Liver (tissue), 9 donors: ENCODE data around the gene ERN2. TPM values are rescaled to one million over a fixed set of nuclear protein-coding genes. Genes with fewer than 3 reads are reported as not detected.

Source experiments
- DNase-seq: peaks from one replicate; pipeline ENCODE4 v3.0.0-alpha.2; 2017; ENCODE audit warnings: low spot score
- H3K27ac ChIP-seq, 2 donors: one replicate each; pipeline ENCODE4 v1.7.0; 2013; ENCODE audit warnings: inconsistent platforms in 2 of 2, low read length in 2 of 2, control low read depth in 1 of 2, low read depth in 1 of 2, mild to moderate bottlenecking in 1 of 2
- H3K27me3 ChIP-seq, 4 donors: one replicate each; pipeline versions ENCODE4 v1.6.1 to v1.7.0; 2013; ENCODE audit warnings: low read length in 3 of 4, inconsistent platforms in 1 of 4, mild to moderate bottlenecking in 1 of 4, moderate library complexity in 1 of 4; ENCODE audit not compliant: control insufficient read depth in 4 of 4, insufficient read depth in 4 of 4
- H3K36me3 ChIP-seq, 4 donors: one replicate each; pipeline versions ENCODE4 v1.6.1 to v1.7.0; 2013; ENCODE audit warnings: low read length in 3 of 4, mild to moderate bottlenecking in 3 of 4, low read depth in 1 of 4, moderate library complexity in 1 of 4; ENCODE audit not compliant: control insufficient read depth in 4 of 4, insufficient read depth in 3 of 4
- H3K4me1 ChIP-seq, 4 donors: one replicate each; pipeline versions ENCODE4 v1.6.1 to v1.7.0; 2013; ENCODE audit warnings: low read length in 3 of 4, mild to moderate bottlenecking in 3 of 4, moderate library complexity in 1 of 4; ENCODE audit not compliant: control insufficient read depth in 4 of 4, insufficient read depth in 4 of 4
- H3K4me3 ChIP-seq, 3 donors: one replicate each; pipeline versions ENCODE4 v1.6.1 to v1.7.0; 2013; ENCODE audit warnings: low read length in 3 of 3, control low read depth in 1 of 3, low read depth in 1 of 3, mild to moderate bottlenecking in 1 of 3
- H3K9ac ChIP-seq, 2 donors: one replicate each; pipeline ENCODE4 v1.7.0; 2013; ENCODE audit warnings: low read length in 2 of 2, mild to moderate bottlenecking in 2 of 2, moderate library complexity in 2 of 2, control low read depth in 1 of 2, low read depth in 1 of 2
- H3K9me3 ChIP-seq, 4 donors: one replicate each; pipeline versions ENCODE4 v1.6.1 to v1.7.0; 2013; ENCODE audit warnings: low read length in 3 of 4; ENCODE audit not compliant: control insufficient read depth in 4 of 4
- EGR1 ChIP-seq, 2 donors: IDR thresholded peaks; 2 replicates each; pipeline ENCODE4 v1.6.1; 2016 to 2018; ENCODE audit warnings: antibody characterized with exemption in 2 of 2, low read depth in 2 of 2
- FOXA1 ChIP-seq: IDR thresholded peaks from 2 replicates; pipeline ENCODE4 v1.6.1; 2016; ENCODE audit warnings: antibody characterized with exemption
- FOXA2 ChIP-seq: IDR thresholded peaks from 2 replicates; pipeline ENCODE4 v1.6.1; 2016; ENCODE audit warnings: antibody characterized with exemption
- HNF4A ChIP-seq, 2 donors: conservative IDR thresholded peaks; 2 replicates each; pipeline ENCODE4 v1.6.1; 2016; ENCODE audit warnings: antibody characterized with exemption in 2 of 2, mild to moderate bottlenecking in 2 of 2
- HNF4G ChIP-seq: IDR thresholded peaks from 2 replicates; pipeline ENCODE4 v1.6.1; 2016; ENCODE audit warnings: antibody characterized with exemption
- JUND ChIP-seq, 2 donors: IDR thresholded peaks; 2 replicates each; pipeline ENCODE4 v1.6.1; 2016; ENCODE audit warnings: antibody characterized with exemption in 2 of 2
- NR2F2 ChIP-seq: IDR thresholded peaks from 2 replicates; pipeline ENCODE4 v1.6.1; 2016; ENCODE audit warnings: antibody characterized with exemption
- RAD21 ChIP-seq, 2 donors: IDR thresholded peaks; 2 replicates each; pipeline ENCODE4 v1.6.1; 2016; ENCODE audit warnings: antibody characterized with exemption in 2 of 2, mild to moderate bottlenecking in 2 of 2
- RXRA ChIP-seq, 2 donors: IDR thresholded peaks; 2 replicates each; pipeline ENCODE4 v1.6.1; 2017 to 2018; ENCODE audit warnings: antibody characterized with exemption in 2 of 2, mild to moderate bottlenecking in 1 of 2
- SP1 ChIP-seq: IDR thresholded peaks from 2 replicates; pipeline ENCODE4 v1.6.1; 2018; ENCODE audit warnings: antibody characterized with exemption, mild to moderate bottlenecking
- TAF1 ChIP-seq: conservative IDR thresholded peaks from 2 replicates; pipeline ENCODE4 v1.6.1; 2016; ENCODE audit warnings: antibody characterized with exemption, mild to moderate bottlenecking
- YY1 ChIP-seq: IDR thresholded peaks from 2 replicates; pipeline ENCODE4 v1.6.1; 2016; ENCODE audit warnings: antibody characterized with exemption, mild to moderate bottlenecking
- WGBS: extraction: QIAGEN DNeasy Blood & Tissue Kit; methylation state at CpG from one replicate; pipeline ENCODE4 v1.1.7; 2013; 5-methylcytosine and 5-hydroxymethylcytosine counted together
- polyA plus RNA-seq, 2 donors: library from polyadenylated mRNA; stranded (reverse) in 1 of 2; unstranded in 1 of 2; fragments of 200-250 nt in 1 of 2; fragments of >200 nt in 1 of 2; fragmentation: Nextera tagmentation in 1 of 2; extraction: Ambion mirVana in 1 of 2; gene quantifications; one replicate each; pipeline versions ENCODE4 v1.2.1 to v1.2.3, GENCODE V29; 2013 to 2015
- total RNA-seq, 2 donors: library from RNA; depleted of rRNA; stranded (reverse); fragments of >200 nt; gene quantifications; one replicate each; pipeline ENCODE4 v1.2.3, GENCODE V29; 2014
- TF ChIP-seq, protein P1 (sequence below): fragments of 150-350 bp; IDR thresholded peaks from 2 replicates; pipeline ENCODE4 v1.5.1; 2017; ENCODE audit warnings: improper control_type of control experiment, low read depth, low read length; ENCODE audit not compliant: missing input control
- TF ChIP-seq, protein P2 (sequence below): IDR thresholded peaks from 2 replicates; pipeline ENCODE4 v1.6.1; 2016; ENCODE audit warnings: antibody characterized with exemption
- TF ChIP-seq, protein P3 (sequence below): IDR thresholded peaks from 2 replicates; pipeline ENCODE4 v1.6.1; 2016; ENCODE audit warnings: antibody characterized with exemption
- TF ChIP-seq, protein P4 (sequence below): IDR thresholded peaks from 2 replicates; pipeline ENCODE4 v1.6.1; 2016; ENCODE audit warnings: antibody characterized with exemption
- TF ChIP-seq, protein P5 (sequence below): IDR thresholded peaks from 2 replicates; pipeline ENCODE4 v1.6.1; 2016; ENCODE audit warnings: antibody characterized with exemption, mild to moderate bottlenecking
- donor health status: healthy.
- donor health status: healthy.
- donor health status: healthy.
- donor health status: healthy.
- donor health status: healthy.

ERN2 gene
- total and polyA plus RNA-seq, 4 donors = 0.01 to 0.17 TPM; not detected in 2

DNA sequence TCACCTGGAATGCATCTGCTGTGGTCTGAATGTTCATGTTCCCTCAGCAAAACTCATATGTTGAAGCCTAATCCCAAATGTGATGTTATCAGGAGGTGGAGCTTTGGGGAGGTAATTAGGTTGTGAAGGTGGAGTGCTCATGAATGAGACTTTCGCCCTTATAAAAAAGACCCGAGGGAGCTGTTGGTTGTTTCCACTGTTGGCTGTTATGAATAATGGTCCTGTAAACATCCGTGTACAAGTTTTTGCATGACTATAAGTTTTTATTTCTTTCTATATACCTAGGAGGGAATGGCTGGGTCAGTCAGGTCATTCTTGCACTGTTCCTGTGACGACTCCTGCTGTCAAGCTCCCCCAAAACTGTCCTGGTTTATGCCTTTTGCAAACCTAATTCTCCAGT, 32.2 kb upstream of the ERN2 start:
- Histone ChIP-seq H3K9me3 (no peaks in the 10 kb centered on the region), H3K27me3 (peaks cover 0 to 9% (median 2%) of the 10 kb centered on the region in 4 donors), H3K36me3 (no peaks in the 10 kb centered on the region), H3K4me3 (no peak overlapping the region), H3K27ac (no peak overlapping the region), H3K9ac (no peak overlapping the region), H3K4me1 (no peaks in the 10 kb centered on the region)
- no peak for DNase-seq
- TF ChIP-seq FOXA1 (no peak), TAF1 (no peak), FOXA2 (no peak), YY1 (no peak), SP1 (no peak), EGR1 (IDR thresholded peaks at IDR 0.05; ENCODE audit: low read depth in 2 of 2) (no peak)
- TF ChIP-seq, protein P1, sequence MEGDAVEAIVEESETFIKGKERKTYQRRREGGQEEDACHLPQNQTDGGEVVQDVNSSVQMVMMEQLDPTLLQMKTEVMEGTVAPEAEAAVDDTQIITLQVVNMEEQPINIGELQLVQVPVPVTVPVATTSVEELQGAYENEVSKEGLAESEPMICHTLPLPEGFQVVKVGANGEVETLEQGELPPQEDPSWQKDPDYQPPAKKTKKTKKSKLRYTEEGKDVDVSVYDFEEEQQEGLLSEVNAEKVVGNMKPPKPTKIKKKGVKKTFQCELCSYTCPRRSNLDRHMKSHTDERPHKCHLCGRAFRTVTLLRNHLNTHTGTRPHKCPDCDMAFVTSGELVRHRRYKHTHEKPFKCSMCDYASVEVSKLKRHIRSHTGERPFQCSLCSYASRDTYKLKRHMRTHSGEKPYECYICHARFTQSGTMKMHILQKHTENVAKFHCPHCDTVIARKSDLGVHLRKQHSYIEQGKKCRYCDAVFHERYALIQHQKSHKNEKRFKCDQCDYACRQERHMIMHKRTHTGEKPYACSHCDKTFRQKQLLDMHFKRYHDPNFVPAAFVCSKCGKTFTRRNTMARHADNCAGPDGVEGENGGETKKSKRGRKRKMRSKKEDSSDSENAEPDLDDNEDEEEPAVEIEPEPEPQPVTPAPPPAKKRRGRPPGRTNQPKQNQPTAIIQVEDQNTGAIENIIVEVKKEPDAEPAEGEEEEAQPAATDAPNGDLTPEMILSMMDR = no peak
- TF ChIP-seq, protein P2, sequence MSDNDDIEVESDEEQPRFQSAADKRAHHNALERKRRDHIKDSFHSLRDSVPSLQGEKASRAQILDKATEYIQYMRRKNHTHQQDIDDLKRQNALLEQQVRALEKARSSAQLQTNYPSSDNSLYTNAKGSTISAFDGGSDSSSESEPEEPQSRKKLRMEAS = no peak
- TF ChIP-seq, protein P3, sequence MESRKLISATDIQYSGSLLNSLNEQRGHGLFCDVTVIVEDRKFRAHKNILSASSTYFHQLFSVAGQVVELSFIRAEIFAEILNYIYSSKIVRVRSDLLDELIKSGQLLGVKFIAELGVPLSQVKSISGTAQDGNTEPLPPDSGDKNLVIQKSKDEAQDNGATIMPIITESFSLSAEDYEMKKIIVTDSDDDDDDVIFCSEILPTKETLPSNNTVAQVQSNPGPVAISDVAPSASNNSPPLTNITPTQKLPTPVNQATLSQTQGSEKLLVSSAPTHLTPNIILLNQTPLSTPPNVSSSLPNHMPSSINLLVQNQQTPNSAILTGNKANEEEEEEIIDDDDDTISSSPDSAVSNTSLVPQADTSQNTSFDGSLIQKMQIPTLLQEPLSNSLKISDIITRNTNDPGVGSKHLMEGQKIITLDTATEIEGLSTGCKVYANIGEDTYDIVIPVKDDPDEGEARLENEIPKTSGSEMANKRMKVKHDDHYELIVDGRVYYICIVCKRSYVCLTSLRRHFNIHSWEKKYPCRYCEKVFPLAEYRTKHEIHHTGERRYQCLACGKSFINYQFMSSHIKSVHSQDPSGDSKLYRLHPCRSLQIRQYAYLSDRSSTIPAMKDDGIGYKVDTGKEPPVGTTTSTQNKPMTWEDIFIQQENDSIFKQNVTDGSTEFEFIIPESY = no peak
- TF ChIP-seq, protein P4, sequence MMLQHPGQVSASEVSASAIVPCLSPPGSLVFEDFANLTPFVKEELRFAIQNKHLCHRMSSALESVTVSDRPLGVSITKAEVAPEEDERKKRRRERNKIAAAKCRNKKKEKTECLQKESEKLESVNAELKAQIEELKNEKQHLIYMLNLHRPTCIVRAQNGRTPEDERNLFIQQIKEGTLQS = no peak
- 67% methylated on average over 4 of the region's 4 CpGs for WGBS

DNA sequence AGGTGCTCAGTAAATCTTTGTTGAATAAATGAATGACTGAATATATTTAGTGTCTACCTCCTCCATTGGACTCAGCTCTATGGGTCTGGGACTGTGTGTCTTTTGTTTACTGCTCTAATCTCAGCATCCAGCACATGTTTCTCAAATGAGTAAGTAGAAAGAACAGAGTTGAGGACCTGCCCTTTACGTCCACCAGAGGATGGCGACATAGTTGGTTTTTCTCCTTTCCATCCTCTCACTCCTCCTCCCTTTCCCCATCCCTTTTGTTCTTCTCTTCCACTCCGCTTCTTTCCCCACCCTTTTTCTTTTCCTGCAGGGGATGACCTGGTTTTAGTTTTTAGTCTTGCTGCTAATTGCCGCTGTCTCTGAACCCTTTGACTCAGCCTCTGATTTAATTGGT, 29.7 kb upstream of the ERN2 start:
- H3K9ac ChIP-seq = no peak overlapping the region
- WGBS = 40% methylated on average over 4 of the region's 4 CpGs
- H3K36me3 ChIP-seq = no peaks in the 10 kb centered on the region
- H3K9me3 ChIP-seq = no peaks in the 10 kb centered on the region
- TF ChIP-seq SP1 (no peak), RXRA (IDR thresholded peaks at IDR 0.05) (no peak), RAD21 (IDR thresholded peaks at IDR 0.05) (no peak), YY1 (no peak), HNF4G (no peak), EGR1 (IDR thresholded peaks at IDR 0.05; ENCODE audit: low read depth in 2 of 2) (no peak), FOXA1 (no peak), TAF1 (no peak), HNF4A (conservative IDR thresholded peaks at IDR 0.05) (no peak), JUND (IDR thresholded peaks at IDR 0.05) (no peak), NR2F2 (no peak), FOXA2 (no peak)
- TF ChIP-seq, protein P3 = no peak
- TF ChIP-seq, protein P5, sequence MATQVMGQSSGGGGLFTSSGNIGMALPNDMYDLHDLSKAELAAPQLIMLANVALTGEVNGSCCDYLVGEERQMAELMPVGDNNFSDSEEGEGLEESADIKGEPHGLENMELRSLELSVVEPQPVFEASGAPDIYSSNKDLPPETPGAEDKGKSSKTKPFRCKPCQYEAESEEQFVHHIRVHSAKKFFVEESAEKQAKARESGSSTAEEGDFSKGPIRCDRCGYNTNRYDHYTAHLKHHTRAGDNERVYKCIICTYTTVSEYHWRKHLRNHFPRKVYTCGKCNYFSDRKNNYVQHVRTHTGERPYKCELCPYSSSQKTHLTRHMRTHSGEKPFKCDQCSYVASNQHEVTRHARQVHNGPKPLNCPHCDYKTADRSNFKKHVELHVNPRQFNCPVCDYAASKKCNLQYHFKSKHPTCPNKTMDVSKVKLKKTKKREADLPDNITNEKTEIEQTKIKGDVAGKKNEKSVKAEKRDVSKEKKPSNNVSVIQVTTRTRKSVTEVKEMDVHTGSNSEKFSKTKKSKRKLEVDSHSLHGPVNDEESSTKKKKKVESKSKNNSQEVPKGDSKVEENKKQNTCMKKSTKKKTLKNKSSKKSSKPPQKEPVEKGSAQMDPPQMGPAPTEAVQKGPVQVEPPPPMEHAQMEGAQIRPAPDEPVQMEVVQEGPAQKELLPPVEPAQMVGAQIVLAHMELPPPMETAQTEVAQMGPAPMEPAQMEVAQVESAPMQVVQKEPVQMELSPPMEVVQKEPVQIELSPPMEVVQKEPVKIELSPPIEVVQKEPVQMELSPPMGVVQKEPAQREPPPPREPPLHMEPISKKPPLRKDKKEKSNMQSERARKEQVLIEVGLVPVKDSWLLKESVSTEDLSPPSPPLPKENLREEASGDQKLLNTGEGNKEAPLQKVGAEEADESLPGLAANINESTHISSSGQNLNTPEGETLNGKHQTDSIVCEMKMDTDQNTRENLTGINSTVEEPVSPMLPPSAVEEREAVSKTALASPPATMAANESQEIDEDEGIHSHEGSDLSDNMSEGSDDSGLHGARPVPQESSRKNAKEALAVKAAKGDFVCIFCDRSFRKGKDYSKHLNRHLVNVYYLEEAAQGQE = no peak
- TF ChIP-seq, protein P1 = no peak
- TF ChIP-seq, protein P4 = no peak
- H3K27ac ChIP-seq = no peak overlapping the region
- DNase-seq = no peak
- no peaks in the 10 kb centered on the region for H3K4me1 ChIP-seq
- H3K27me3 ChIP-seq = peaks cover 0 to 9% (median 4%) of the 10 kb centered on the region in 4 donors
- H3K4me3 ChIP-seq = no peak overlapping the region
